ENCODE measurements around the gene DDIT3.

Gene DDIT3

DNA sequence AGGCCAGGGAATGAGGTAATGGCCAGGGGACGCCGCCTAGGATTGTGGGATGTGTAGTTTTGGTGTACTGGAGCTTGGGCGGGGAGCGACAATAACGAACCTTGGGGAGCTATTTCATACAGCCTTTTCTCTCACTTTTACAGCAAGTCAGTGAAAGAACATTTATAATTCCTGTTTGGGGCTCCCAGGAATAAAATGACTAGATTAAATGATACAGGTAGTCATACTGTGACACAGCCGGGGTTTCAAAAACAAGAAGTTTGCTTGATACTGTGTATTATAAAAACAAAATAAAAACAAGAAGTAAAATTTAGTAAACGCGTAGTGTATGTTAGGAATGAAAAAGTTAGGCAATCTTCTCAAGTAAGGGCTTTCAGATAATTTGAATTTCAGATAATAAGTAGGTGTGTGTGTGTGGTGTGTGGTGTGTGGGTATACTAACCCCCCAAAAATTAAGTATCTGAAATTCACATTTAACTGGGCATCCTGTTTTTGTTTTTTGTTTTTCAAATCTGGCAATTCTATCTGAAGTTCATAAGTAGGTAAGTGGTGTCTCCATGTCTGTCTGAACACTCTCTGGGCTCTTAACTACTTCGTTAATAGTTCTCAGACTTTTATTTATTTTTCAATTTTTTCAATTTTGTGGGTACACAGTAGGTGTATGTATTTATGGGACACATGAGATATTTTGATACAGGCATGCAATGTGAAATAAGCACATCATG is 27.1 kb upstream of the DDIT3 start:
- no peak for DNase-seq (ENCODE audit: low spot score)

DNA sequence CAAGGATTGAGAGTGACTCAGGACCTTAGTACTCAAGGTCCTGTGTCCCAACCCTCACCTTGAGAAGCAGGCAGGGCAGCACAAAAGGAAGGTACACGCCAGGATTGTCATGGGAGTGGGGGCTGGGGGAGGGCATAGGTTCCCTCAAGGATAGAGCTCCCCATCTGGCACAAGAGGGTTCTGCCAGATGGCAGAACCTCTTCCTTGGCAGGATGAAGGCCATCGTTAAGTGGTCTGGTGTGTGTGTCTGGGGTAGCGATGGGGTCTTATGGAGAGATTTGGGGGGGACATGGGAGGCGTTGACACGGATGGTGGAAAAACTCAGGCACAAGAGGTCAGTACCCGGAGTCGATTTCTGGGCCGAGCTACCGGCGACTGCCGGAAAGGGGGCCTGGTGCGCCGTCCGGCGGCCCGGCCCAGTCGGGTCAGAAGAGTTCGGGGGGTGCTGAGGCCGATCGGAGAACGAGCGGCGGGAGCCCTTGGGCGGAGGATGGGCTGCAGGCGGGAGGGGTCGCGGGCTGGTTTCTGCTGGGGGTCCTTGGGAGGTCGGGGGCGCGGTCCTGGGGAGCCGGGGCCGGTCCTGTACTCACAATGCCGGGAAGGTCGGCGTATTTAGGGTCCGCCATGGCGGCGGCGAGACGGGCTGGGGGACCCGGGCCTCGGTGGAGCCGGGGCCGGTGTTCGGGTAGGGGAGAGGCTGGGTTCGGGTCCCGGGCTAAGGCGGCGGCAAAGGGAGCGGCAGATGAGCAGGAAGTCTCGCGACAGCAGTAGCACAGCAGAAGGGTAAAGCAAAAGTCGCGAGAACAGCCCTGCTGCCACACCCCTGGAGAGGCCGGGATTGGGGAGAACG is 26.3 kb upstream of the DDIT3 start, which contains the start of gene DCTN2:
TSS of gene DCTN2 (minus strand) at position 755 of the 850 bp plus-strand sequence. CDS start at position 626, 129 bp downstream.
- DNase-seq (ENCODE audit: low spot score): peak; percentile 96

DNA sequence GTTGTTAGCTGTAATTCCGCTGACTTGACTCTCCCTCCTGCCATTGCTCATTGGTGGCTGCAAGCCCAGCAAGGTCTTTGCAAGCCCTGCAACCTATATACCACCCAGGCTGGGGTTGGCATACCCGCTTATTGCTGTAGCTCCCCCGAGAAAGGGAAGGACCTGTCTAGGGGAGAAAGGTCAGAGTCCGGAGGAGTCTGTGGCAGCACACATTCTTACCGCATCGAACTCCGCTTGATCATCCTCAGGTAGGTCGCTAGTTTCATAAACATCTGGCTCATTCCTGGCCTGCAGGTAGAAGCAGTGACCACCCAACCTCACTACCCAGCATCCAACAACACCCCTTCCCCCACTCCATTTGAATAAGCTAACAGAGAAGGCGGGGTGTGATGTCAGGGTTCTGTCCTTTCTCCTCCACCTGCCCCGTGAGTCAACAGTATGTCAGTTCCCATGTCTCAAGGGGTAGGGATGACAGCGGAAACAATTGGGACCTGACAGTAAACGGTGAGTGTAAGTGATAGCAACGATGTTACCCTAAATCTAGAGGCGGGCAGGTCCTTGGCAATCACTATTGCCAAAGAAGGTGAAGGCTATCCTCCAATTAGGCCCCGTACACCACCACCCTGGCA is 25.6 kb upstream of the DDIT3 start:
- no peak for DNase-seq (ENCODE audit: low spot score)

DNA sequence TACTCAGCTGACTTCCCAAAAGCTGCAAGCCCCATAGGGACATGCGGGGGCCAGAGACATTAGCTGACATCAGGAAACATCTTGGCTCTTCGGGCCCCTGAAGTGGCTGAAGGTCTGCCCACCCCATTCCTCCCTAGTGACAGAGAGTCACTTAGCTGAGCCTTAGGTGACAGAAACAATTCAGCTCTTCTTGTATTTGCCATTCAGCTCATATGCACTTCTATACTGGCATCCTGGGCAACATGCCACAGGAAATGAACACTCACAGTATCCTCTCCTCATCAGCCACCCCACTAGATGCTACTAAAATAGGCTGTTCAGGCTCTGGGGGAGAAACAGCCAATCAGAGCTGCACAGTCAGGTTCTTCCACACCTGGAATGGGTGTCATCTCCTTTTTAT is 23.3 kb upstream of the DDIT3 start:
- no peak for DNase-seq (ENCODE audit: low spot score)

DNA sequence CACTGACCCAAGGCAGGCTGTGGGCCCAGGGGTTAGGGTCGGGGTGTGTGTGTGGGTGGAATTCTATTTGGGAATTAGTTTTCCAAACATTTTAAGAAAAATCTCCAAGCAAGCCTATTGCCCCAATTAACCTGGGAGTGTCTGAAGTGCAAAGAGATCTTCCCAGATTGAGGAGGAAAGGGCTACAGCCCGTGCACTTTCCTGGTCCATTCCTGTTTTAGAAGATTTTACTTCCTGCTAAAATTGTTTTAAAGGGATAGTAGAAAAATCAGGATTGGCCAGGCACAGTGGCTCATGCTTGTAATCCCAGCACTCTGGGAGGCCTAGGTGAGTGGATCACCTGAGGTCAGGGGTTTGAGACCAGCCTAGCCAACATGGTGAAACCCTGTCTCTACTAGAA is 21.4 kb upstream of the DDIT3 start:
- DNase-seq (ENCODE audit: low spot score): no peak

DNA sequence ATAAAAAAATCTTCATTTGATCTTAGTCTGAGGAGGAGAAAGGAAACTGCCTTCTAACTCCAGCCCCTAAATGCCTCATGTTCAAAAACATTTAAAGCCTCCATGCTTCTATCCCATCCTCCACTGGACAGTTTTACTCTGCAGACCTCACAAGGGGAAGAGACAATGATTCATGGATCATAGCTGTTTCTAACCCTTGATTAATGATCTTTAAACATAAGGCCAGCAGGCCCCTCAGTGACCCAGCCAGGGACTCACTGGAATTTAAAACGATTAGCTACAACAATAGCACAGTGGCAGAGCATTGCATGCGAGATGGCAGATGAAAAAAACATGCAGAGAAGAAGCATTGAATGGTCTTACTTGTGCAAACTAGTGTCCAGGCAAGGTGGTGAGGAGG is 20.7 kb upstream of the DDIT3 start:
- DNase-seq (ENCODE audit: low spot score): no peak

DNA sequence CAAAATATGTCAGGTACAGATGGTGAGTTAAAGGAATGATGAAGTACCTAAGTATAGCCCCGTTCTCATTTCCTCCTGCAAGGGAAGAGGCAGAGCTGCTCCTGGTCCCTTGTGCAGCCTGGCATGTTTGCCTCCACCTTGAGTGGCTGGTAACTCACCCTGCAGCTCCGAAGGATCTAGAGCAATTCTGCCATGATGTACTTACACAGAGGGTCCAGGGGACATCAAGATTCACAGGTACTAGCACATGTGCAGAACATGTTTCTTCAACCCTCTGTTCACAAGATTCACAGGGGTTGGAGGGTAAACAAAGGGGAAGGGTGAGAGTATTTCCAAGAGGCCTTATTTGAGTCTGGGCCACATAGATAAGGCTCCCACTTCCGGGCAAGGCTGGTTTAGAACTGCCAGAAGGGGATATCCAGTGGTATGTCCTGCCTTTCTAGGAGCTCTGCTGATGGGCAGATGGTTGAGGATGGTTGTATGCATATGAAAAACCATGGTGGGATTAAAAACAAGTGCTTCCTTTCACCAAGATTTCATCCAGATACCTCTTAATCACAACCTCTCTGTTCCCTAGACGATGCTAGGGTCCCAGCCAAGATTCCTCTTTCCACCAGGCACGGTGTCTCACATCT is 18.9 kb upstream of the DDIT3 start:
- DNase-seq (ENCODE audit: low spot score): no peak

DNA sequence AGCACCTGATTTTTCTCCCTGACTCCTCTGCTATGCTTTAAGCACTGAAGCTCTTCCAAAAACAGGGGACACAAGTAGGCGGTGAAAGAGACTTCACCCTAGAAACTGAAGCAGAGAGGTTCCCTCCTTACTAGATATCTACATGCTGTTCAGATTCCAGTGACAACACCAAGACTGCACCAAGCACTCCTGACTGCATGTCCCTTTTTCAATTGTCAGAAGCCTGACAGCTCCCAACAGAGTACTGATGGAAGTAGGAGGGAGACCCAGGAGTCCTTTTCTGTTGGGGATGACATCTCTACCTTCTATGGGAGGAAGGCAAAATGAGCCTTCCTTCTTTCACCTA is 16.3 kb upstream of the DDIT3 start:
- no peak for DNase-seq (ENCODE audit: low spot score)

DNA sequence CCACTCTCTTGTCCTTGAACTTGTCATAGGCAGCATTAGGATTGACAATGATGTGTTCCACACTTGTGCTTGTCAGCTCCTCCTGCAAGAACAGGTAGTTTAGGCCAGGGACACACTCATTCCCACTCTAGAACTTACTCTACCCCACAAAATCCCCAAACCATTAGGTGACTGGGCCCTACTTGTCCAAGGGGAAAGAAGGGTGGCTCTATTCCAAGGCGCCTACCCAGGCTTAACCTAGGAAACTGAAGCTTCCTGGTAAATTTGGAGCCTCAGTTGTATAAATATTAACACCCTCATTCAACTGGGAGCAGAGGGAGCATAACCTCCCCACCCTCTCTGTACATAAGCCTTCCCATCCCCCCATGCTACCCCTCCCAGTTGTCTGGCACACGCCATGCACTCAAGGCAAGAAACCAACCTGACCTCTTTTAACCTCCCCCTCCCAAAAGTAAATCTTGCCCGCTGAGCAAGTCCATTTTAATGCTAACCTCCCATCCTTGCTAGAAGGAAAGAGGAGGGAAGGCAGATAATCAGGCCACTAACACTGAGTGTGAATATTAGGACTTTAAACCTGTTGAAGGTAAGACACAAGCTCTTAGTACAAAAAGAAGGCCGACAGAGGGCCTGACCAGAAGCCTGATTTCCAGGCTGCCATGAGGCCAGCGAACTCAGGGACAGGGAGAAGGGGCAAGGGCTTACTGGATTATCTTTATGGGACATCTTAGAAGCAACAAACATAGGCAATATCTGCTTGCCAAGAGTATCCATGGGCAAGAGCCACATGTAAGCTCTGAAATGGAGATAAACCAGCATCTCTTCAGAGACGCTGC is 15.7 kb upstream of the DDIT3 start:
- DNase-seq (ENCODE audit: low spot score): no peak

DNA sequence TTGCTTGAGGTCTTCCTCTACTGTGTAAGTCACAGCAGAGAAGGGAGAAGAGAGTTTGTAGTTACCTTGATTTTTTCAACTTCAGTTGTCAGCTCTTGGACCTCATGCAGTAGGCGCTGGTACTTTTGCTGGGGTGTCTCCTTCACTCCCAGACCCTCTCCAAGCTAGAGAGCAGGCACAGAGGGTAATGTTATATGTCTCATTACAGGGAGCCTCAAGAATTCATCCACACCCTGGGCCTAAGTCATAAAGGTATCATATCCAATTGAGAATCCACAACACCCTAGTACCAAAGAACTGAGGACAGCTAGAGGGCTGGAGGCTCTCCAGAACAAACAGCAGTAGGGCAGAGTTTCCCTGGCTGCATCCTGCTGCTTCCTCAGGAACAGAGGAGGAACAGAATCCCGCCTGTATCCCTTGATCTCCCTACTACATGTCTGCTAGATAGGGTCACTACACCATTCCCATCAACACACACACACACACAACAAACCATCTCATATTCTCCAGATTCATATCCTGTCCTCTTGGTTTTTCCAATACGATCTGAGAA is 14.8 kb upstream of the DDIT3 start:
- DNase-seq (ENCODE audit: low spot score): no peak

DNA sequence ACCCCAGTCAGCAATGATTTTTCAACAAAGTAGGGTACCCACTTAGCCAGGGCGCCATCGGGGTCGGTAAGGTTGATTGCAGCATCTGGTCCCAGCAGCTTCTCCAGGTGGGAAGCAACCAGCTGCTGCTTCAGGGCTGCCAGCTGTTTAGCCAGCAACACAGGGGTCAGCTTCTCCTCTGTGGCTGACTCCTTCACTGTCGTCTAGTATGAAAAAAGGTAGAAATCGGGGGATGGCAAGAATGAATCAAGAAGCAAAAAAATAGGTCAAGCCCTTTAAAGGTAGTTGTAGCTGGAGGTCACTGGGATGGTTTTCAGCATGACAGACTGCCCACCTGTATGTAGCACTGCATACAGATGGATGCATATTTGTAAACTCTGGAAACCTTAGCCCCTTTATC is 13.9 kb upstream of the DDIT3 start:
- DNase-seq (ENCODE audit: low spot score): no peak

DNA sequence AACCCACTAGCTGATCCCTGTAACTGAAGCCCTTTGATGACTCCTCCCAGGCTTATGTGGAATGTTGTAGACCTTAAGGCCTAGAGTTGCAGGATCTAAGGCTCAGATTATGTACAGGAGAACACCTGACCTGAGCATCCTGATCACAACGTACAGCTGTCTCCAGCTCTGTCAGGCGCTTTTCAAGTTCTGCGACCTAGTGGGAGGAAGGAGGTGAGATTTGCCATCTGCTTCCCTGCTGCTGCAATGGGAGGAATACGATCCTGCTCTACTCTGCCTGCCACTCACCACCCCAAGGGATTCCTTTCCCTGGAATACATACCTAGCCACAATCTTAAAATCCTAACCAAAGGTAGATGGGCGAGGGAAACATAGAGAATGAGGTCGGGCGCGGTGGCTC is 12.8 kb upstream of the DDIT3 start:
- no peak for DNase-seq (ENCODE audit: low spot score)

DNA sequence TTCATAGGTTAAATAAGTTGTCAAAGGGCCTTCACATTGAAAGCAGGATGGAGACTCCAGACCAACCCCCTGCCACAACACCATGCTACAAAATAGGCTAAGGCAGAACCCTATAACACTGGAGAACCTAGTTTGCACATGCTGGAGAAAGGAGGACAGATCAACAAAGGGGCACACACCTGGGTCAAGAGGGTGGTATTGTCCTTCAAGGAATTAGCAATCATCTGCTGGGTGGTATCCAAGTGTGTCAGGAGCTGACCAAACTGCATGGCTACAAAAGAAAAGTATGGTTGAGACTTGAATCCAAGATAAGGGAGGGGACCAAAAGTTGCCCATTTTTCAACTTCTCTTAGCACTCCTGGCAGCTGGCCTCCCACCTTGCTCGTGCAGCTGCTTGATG is 11.5 kb upstream of the DDIT3 start:
- DNase-seq (ENCODE audit: low spot score): no peak

DNA sequence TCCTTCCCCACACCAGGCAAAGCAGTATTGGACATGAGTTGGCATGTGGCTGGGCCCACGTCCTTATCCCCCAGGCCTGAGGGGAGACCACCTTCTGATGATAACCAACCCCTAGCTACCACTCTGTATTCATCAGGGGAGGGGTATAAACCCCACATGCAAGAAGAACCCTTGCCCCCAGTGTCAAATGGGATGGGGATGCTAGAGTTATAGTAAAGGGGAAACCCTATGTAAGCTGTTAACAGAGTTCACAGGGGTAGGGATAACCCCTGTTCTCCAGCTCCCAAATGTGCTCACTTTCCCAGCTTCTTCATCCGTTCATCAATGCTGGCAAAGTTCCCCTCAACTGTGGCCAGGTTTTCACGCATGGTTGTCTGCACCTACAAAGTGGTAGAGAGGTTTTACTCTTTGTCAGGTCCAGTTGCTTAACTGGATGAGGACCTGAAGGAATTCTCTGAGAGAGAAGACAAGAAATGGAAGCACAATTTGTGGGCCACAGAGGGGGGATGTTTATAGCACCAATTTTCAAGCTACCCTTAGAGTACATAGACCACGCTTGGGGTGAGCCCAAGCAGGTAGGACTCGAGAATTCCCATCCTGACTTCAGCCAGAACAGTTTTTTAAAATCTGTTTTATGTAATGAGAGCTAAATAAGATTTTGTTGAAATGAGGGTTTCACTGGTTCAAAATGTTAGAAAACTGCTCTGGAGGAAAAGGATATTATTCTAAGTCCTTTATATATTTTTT is 10.3 kb upstream of the DDIT3 start:
- no peak for DNase-seq (ENCODE audit: low spot score)

DNA sequence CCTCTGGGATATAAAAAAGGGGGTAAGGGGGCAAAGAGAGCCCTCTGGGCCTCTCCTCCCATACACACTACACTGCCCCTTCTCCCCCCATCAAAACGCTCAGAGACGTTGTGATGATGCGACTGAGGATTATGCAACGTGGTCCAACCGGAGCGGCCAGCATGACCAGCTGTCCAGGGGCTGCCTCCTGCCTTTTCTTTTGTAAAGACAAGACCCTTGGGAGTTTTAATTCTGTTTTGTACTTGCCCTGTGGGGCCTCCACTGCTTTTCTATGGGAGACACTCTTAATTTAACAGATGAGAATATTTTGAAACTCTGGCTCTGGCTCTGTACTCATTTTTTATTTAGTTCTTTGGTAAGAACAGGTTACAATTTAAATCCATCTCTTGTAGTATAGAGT is 9.5 kb upstream of the DDIT3 start:
- no peak for DNase-seq (ENCODE audit: low spot score)

DNA sequence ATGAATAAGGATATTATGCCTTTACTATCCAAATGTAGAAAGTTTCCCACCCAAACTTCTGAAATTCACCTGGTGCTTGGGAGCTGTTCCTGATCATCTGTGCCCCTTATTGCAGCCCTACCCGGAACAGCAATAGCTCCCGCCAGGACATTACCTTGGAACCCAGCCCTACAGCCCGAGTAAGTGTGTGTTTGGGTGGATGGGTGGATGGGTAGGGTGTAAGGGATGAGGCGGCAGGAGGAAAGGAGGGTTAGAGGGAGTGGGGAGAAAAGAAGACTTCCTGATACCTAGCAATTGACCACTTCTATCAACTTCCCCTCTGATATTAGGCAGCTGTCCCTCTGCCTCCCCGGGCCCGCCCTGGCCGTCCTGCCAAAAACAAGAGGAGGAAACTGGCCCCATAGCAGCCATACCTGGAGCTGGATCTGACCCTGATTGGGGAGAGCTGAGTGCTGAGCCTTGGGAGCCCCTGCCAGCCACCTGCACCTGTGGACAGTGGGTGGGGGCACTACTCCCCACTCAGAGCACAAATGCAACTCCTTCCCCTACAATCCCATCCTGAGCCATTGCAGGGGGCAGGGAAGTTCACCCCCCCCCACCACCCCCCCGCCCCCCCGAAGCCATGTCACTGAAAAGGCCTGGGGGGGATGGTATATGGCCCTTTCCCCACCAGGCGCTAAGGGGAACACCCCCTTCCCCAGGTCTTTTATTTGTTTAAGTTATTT is 8.7 kb upstream of the DDIT3 start:
- no peak for DNase-seq (ENCODE audit: low spot score)

DNA sequence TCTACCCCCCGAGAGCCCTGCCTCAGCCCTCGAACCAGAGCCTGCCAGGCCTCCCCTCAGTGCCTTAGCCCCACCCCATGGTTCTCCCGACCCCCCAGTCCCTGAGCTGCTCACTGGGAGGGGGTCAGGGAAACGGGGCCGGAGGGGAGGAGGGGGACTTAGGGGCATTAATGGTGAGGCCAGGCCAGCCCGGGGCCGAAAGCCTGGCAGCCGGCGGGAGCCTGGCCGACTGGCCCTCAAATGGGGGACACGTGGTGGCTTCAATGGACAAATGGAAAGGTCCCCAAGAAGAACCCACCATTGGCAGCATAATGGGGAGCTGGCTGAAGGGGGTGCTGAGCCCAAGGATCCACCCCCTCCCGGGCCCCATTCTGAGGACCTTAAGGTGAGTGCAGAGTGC is 7.9 kb upstream of the DDIT3 start:
- DNase-seq (ENCODE audit: low spot score): no peak

DNA sequence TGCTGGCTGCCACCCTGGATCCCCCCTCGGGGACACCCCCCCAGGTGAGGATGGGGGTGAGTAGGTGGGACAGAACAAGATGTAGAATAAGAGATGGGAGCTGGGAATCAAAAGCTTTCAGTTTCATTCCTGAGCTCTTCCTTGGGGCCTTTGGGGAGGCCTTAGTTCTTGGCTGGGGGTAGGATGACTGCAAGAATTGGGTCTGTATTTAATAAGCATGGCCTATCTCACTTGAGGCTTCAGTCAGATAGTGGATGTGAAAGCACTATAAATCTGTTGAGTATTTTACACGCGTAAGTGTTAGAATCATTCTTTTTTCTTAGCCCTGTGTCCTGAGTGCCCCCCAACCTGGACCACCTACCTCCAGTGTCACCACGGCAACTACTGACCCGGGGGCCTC is 6.9 kb upstream of the DDIT3 start:
- no peak for DNase-seq (ENCODE audit: low spot score)

DNA sequence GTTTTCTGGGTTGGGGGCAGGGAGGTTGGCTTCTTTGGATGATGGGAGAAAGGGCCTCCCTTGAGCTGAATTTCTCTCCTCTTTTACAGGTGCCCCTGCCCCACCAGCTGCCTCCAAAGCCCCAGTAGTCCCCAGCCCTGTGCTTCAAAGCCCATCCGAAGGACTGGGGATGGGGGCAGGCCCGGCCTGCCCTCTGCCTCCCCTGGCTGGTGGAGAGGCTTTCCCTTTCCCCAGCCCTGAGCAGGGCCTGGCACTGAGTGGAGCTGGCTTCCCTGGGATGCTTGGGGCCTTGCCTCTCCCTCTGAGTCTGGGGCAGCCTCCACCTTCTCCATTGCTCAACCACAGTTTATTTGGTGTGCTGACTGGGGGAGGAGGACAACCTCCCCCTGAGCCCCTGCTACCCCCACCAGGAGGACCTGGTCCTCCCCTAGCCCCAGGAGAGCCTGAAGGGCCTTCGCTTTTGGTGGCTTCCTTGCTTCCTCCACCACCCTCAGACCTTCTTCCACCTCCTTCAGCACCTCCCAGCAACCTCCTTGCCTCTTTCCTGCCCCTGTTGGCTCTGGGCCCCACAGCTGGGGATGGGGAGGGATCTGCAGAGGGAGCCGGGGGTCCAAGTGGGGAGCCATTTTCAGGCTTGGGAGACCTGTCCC is 6.3 kb upstream of the DDIT3 start:
- DNase-seq (ENCODE audit: low spot score): no peak
